GM12865 (cell line): ENCODE measurements around the gene SLC4A3.

Experiments
- DNase-seq: peaks from one replicate; pipeline ENCODE4 v3.0.0; 2010; ENCODE audit warnings: low read depth
- H3K4me3 ChIP-seq: 2 replicates; pipeline ENCODE4 v1.5.1; 2011; ENCODE audit warnings: mild to moderate bottlenecking, low read depth, low read length, control low read depth
- TF ChIP-seq, protein P1 (sequence below): IDR thresholded peaks from 2 replicates; pipeline ENCODE4 v1.5.1; 2011; ENCODE audit warnings: low read length, control low read depth, low read depth, inconsistent platforms; ENCODE audit not compliant: insufficient read depth; ENCODE audit errors: missing control alignments

Gene SLC4A3

GRCh38 chr2:219628235-219628985 is 980 bp downstream of the SLC4A3 start:
- no peak overlapping the region for H3K4me3 ChIP-seq
- no peak for DNase-seq
- TF ChIP-seq, protein P1, sequence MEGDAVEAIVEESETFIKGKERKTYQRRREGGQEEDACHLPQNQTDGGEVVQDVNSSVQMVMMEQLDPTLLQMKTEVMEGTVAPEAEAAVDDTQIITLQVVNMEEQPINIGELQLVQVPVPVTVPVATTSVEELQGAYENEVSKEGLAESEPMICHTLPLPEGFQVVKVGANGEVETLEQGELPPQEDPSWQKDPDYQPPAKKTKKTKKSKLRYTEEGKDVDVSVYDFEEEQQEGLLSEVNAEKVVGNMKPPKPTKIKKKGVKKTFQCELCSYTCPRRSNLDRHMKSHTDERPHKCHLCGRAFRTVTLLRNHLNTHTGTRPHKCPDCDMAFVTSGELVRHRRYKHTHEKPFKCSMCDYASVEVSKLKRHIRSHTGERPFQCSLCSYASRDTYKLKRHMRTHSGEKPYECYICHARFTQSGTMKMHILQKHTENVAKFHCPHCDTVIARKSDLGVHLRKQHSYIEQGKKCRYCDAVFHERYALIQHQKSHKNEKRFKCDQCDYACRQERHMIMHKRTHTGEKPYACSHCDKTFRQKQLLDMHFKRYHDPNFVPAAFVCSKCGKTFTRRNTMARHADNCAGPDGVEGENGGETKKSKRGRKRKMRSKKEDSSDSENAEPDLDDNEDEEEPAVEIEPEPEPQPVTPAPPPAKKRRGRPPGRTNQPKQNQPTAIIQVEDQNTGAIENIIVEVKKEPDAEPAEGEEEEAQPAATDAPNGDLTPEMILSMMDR: no peak

DNA sequence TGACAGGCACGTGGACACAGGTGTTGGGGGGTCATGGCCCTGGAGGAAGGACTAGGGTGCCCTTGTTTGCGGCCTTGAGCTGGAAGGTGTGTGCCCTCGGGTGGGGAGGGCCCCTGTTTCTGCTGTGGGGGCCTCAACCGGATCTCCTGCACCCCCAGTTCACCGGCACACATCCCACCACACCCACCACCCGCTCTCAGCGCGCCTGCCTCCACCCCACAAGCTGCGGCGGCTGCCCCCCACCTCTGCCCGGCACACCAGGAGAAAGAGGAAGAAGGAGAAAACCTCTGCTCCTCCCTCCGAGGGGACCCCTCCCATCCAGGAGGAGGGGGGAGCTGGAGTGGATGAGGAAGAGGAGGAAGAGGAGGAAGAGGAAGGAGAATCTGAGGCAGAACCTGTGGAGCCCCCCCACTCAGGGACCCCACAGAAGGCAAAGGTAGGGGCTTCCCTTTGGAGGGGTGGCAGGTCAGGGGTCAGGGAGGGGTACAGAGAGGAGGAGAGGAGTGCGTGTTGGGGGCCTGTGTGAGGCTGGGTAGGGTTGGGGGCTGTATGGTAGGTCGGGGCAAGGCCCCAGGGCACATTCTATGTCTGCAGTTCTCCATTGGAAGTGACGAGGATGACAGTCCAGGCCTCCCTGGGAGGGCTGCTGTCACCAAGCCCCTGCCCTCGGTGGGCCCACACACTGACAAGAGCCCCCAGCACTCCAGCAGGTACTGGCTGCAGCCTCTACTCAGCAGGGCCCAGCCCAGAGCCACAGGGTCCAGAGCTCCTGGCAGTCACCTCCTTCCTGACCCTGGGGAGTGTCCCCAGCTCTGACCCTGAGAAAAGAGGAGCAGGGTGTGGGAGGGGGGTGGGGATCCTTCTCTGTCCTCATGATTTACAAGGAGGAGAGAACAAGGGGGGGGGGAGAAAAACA is 1.8 kb downstream of the SLC4A3 start:
- no peak for DNase-seq
- no peak overlapping the region for H3K4me3 ChIP-seq
- TF ChIP-seq, protein P1: no peak

- no peak for DNase-seq
- TF ChIP-seq, protein P1: no peak
- H3K4me3 ChIP-seq: no peak overlapping the region
Measured at GRCh38 chr2:219629976-219630695, 2.7 kb downstream of the SLC4A3 start.

GRCh38 chr2:219630770-219631405 is 3.5 kb downstream of the SLC4A3 start:
- no peak overlapping the region for H3K4me3 ChIP-seq
- TF ChIP-seq, protein P1: no peak
- no peak for DNase-seq

DNA sequence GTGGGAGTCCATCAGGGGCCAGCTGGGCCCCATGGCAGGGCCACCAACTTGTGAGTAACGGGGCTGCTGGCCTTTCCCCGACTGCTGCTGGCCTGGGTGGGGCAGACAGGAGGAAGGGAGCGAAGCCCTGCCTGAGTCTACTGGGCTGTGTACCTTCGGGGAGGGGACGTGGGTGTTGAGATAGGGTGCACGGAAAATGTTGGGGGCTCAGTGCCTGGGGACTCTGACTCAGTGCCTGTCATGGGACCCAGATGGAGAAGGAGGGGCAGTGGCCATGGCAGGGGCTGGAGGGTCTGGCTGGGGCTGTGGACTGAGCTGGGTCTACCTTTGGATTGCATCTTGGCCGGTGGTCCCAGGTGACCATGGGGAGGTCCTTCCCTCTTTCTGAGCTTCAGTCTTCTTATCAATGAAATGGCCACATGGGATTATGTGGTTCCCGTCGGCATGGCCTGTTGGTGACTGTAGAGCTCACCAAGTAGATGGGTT is 4.0 kb downstream of the SLC4A3 start:
- TF ChIP-seq, protein P1: no peak
- no peak for DNase-seq
- no peak overlapping the region for H3K4me3 ChIP-seq
